Pancreas (tissue), 10 donors: ENCODE measurements around the gene RET. TPM values are rescaled to one million over a fixed set of nuclear protein-coding genes. Genes with fewer than 3 reads are reported as not detected.
A peak's percentile ranks its signal among the peaks of the same experiment; 100 is the strongest.

Source experiments
- ATAC-seq, 4 donors: fragments of 200-7000 bp; cut with Tn5 transposase; one replicate each; pipeline versions ENCODE4 v1.8.0 to v1.9.1; 2020; ENCODE audit warnings: mild to moderate bottlenecking in 4 of 4, moderate library complexity in 4 of 4
- DNase-seq, 6 donors: peaks; one replicate each; pipeline ENCODE4 v3.0.0-alpha.2; 2020
- FAIRE-seq: peaks from 2 replicates; lab custom pipeline; 2012; peaks lifted over from hg19 to GRCh38; lab: Jason Lieb, UNC
- H3K27ac ChIP-seq, 4 donors: fragments of 200-600 bp; sonication (generic); 1 replicate in 3 of 4; 2 replicates in 1 of 4; pipeline versions ENCODE4 v1.5.0 to v1.8.0; 2020
- H3K27me3 ChIP-seq, 4 donors: fragments of 200-600 bp; one replicate each; pipeline ENCODE4 v1.8.0; 2021
- H3K36me3 ChIP-seq, 3 donors: fragments of 200-600 bp; sonication (generic) in 1 of 3; one replicate each; pipeline versions ENCODE4 v1.5.0 to v1.8.0; 2020 to 2021
- H3K4me1 ChIP-seq, 3 donors: fragments of 200-600 bp; one replicate each; pipeline ENCODE4 v1.8.0; 2021
- H3K4me3 ChIP-seq, 4 donors: fragments of 200-600 bp; sonication (generic) in 2 of 4; one replicate each; pipeline versions ENCODE4 v1.5.0 to v1.8.0; 2020 to 2021
- H3K9me3 ChIP-seq, 4 donors: fragments of 200-600 bp; one replicate each; pipeline ENCODE4 v1.8.0; 2021
- CTCF ChIP-seq, 4 donors: fragments of 200-600 bp; sonication (generic) in 3 of 4; IDR thresholded peaks; one replicate each; pipeline versions ENCODE4 v1.5.0 to v1.8.0; 2021; ENCODE audit warnings: antibody characterized with exemption in 4 of 4
- WGBS, 2 donors: extraction: QIAGEN DNeasy Blood & Tissue Kit; methylation state at CpG; one replicate each; pipeline ENCODE4 v1.1.7; 2013; 5-methylcytosine and 5-hydroxymethylcytosine counted together
- intact Hi-C, 3 donors: fragments of 100-400 bp; cut with DNase I; formaldehyde crosslinking; loops; one replicate each; pipeline versions ENCODE4 v1.11.1 to v1.14.2; 2022
- polyA plus RNA-seq, 2 donors: library from polyadenylated mRNA; stranded (reverse); fragments of 200-250 nt; gene quantifications; one replicate each; pipeline ENCODE4 v1.2.3, GENCODE V29; 2013
- total RNA-seq, 6 donors: library from RNA; stranded (reverse); fragmentation: NEBNext Ultra II Directional in 4 of 6; extraction: Animal tissue kit (Norgen Biotek cat#: 25700) in 4 of 6; gene quantifications; one replicate each; pipeline versions ENCODE4 v1.2.1 to v1.2.4, GENCODE V29; 2021 to 2023
- donor health status: healthy with polysubstance abuse.
- donor health status: DM: no; HTN: no; CAD: no; lungs with moderate emphysema.
- donor health status: DM: no; HTN: no; CAD: no.
- donor health status: control.
- donor health status: control.
- donor health status: Bipolar disorder and iron deficiency.
- donor health status: DM: yes; HTN: yes; CAD: no.
- donor health status: DM: no; HTN: no; CAD: no.
- donor health status: DM: no; HTN: no; CAD: no.
- donor health status: DM: yes; HTN: yes; CAD: no.

RET gene
- total and polyA plus RNA-seq, 8 donors: 0.32 to 4.4 (median 0.83) TPM

DNA sequence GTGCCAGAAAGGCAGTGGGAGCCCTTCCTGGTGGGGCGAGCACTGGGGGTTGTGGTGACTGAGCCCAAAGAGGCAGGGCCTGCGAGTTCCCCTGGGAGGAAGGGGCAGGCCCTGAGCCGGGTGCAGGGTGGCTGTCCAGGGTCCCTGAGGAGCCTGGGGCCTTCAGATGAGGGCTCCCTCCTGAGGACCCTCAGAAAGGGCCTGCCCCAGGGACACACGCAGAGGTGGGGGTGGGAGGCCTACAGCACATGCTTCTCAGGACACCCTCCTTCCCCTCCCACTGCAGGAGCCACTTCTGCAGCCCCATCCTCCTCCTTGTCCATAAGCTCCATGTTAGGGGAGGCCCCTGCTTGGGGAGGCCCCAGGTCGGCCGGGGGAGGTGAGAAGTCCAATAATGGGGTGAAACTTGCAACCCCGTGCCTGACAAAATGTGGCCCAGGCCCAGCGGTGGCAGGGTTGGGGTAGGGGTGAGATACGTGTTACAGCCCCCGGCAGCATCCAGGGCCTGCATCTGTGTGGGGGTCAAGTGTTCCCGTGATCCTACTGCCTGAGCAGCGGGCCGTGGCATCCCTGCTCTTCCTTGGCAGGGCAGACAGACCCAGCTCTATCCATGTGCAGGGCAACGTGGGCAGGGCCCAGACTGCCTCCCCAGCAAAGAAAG is 31.8 kb upstream of the RET start:
- no peak for FAIRE-seq
- ATAC-seq: no peak
- Histone ChIP-seq H3K9me3 (no peaks in the 10 kb centered on the region), H3K4me1 (no peaks in the 10 kb centered on the region), H3K36me3 (no peaks in the 10 kb centered on the region), H3K27ac (no peak overlapping the region), H3K27me3 (no peaks in the 10 kb centered on the region), H3K4me3 (no peak overlapping the region)
- TF ChIP-seq CTCF (IDR thresholded peaks at IDR 0.05): no peak
- DNase-seq: peak in 1 of 6 donors; percentile 53
- intact Hi-C loops: no loop called here
- WGBS, 2 donors: 79 to 85% methylated on average over 13 to 14 of the region's 14 CpGs

DNA sequence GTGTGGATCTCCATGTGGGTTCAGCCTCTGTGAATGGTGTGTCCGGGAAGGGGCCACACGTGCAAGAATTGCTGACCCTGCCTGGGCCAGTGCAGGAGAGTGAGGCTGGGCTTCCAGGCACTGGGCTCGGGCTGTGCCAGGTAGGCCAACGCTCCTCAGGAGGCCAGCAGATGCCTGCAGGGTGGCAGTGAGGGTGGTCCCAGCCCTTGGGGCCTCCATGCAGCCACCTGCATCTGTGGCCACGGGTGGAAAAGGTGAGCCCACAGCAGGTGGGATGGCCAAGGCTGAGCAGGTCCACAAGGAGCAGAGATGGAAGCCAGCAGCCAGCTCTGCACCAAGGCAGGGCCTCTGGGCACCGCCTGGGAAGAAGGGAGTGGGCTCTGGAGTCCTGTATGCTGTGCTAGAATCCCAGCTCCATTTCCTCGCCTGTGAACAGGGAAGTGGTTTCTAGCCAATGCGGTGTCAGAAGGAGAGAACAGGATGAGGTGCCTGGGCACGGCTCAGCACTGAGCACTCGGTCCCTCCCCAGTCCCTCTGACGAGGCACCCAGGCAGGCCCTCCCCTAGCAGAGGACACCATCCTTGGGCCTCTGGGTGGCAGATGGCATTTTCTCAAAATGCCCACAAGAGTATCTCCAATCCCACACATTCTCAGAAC is 31.1 kb upstream of the RET start:
- FAIRE-seq: no peak
- WGBS, 2 donors: 82 to 83% methylated on average over 11 of the region's 11 CpGs
- intact Hi-C loops: no loop called here

GRCh38 chr10:43046288-43046991 is 30.4 kb upstream of the RET start:
- ATAC-seq: no peak
- Histone ChIP-seq H3K36me3 (no peaks in the 10 kb centered on the region), H3K9me3 (no peaks in the 10 kb centered on the region), H3K4me3 (no peak overlapping the region), H3K27ac (no peak overlapping the region), H3K27me3 (no peaks in the 10 kb centered on the region), H3K4me1 (no peaks in the 10 kb centered on the region)
- 73 to 79% methylated on average over 14 of the region's 14 CpGs for WGBS, 2 donors
- FAIRE-seq: no peak
- DNase-seq: peak in 2 of 6 donors; percentile 10 to 39
- TF ChIP-seq CTCF (IDR thresholded peaks at IDR 0.05): no peak
- intact Hi-C loops: no loop called here

More for the DNA sequence above, 31.1 kb upstream of the RET start:
- no peaks in the 10 kb centered on the region for H3K36me3 ChIP-seq
- no peak for TF ChIP-seq CTCF (IDR thresholded peaks at IDR 0.05)
- H3K4me3 ChIP-seq: no peak overlapping the region
- H3K27me3 ChIP-seq: no peaks in the 10 kb centered on the region
- ATAC-seq (no peak), DNase-seq (peak in 1 of 6 donors; percentile 31)
- no peak overlapping the region for H3K27ac ChIP-seq
- H3K4me1 ChIP-seq: no peaks in the 10 kb centered on the region
- no peaks in the 10 kb centered on the region for H3K9me3 ChIP-seq

GRCh38 chr10:43047288-43047970 is 29.4 kb upstream of the RET start:
- H3K27me3 ChIP-seq: no peaks in the 10 kb centered on the region
- intact Hi-C loops: no loop called here
- no peak for TF ChIP-seq CTCF (IDR thresholded peaks at IDR 0.05)
- no peaks in the 10 kb centered on the region for H3K36me3 ChIP-seq
- DNase-seq (peak in 1 of 6 donors; percentile 21), ATAC-seq (no peak), FAIRE-seq (no peak)
- H3K4me3 ChIP-seq: no peak overlapping the region
- WGBS, 2 donors: 71 to 78% methylated on average over 8 of the region's 8 CpGs
- H3K9me3 ChIP-seq: no peaks in the 10 kb centered on the region
- no peaks in the 10 kb centered on the region for H3K4me1 ChIP-seq
- H3K27ac ChIP-seq: no peak overlapping the region
